HepG2 (cell line): ENCODE data around the gene HYI. TPM values are rescaled to one million over a fixed set of nuclear protein-coding genes. Genes with fewer than 3 reads are reported as not detected.

Experiments
- CREM ChIP-seq, 2 experiments: sonication (generic) in 1 of 2; formaldehyde crosslinking in 1 of 2; IDR thresholded peaks; 2 replicates each; pipeline versions ENCODE4 v1.4.0 to v1.6.1; 2016 to 2020; ENCODE audit warnings: antibody characterized with exemption in 1 of 2, mild to moderate bottlenecking in 1 of 2, missing genetic modification reagents in 1 of 2
- DNMT1 ChIP-seq: sonication (generic); formaldehyde crosslinking; IDR thresholded peaks from 2 replicates; pipeline ENCODE4 v1.5.1; 2020; ENCODE audit warnings: mild to moderate bottlenecking, missing genetic modification reagents
- FOXO1 ChIP-seq: sonication (generic); formaldehyde crosslinking; IDR thresholded peaks from 2 replicates; pipeline ENCODE4 v1.4.0; 2020; ENCODE audit warnings: missing genetic modification reagents
- FUBP1 ChIP-seq: sonication (generic); formaldehyde crosslinking; IDR thresholded peaks from 2 replicates; pipeline ENCODE4 v1.5.1; 2020; ENCODE audit warnings: missing genetic modification reagents, mild to moderate bottlenecking, borderline replicate concordance
- JARID2 ChIP-seq: sonication (generic); formaldehyde crosslinking; IDR thresholded peaks from 2 replicates; pipeline ENCODE4 v1.8.1; 2023; ENCODE audit warnings: missing genetic modification reagents, inconsistent platforms; ENCODE audit not compliant: insufficient replicate concordance
- MXI1 ChIP-seq: IDR thresholded peaks from 3 replicates; pipeline ENCODE4 v1.6.1; 2012; ENCODE audit warnings: low read depth, low read length, inconsistent platforms, borderline replicate concordance
- NFIB ChIP-seq: sonication (generic); formaldehyde crosslinking; IDR thresholded peaks from 2 replicates; pipeline ENCODE4 v1.9.0; 2021; ENCODE audit warnings: missing genetic modification reagents, mild to moderate bottlenecking, borderline replicate concordance
- PITX1 ChIP-seq: sonication (generic); formaldehyde crosslinking; IDR thresholded peaks from 2 replicates; pipeline ENCODE4 v1.5.1; 2020; ENCODE audit warnings: mild to moderate bottlenecking, missing genetic modification reagents
- SKIL ChIP-seq: sonication (generic); formaldehyde crosslinking; IDR thresholded peaks from 2 replicates; pipeline ENCODE4 v1.8.0; 2022; ENCODE audit warnings: missing genetic modification reagents, mild to moderate bottlenecking, moderate library complexity, borderline replicate concordance
- SRSF4 ChIP-seq: fragments of 200-400 bp; formaldehyde crosslinking; IDR thresholded peaks from one replicate; pipeline ENCODE4 v1.6.1; 2018; ENCODE audit warnings: mild to moderate bottlenecking, low read depth, low read length, moderate library complexity; ENCODE audit not compliant: poor library complexity, severe bottlenecking
- TFDP1 ChIP-seq: IDR thresholded peaks from 2 replicates; pipeline ENCODE4 v1.6.1; 2016; ENCODE audit warnings: missing compliant biosample characterization, missing genetic modification reagents, borderline replicate concordance
- ZBTB38 ChIP-seq: sonication (generic); formaldehyde crosslinking; IDR thresholded peaks from 2 replicates; pipeline ENCODE4 v1.5.1; 2020; ENCODE audit warnings: mild to moderate bottlenecking, missing genetic modification reagents
- ZNF333 ChIP-seq: sonication (generic); formaldehyde crosslinking; IDR thresholded peaks from 2 replicates; pipeline ENCODE4 v1.4.0; 2020; ENCODE audit warnings: mild to moderate bottlenecking, missing genetic modification reagents, borderline replicate concordance
- ZNF557 ChIP-seq: sonication (generic); formaldehyde crosslinking; IDR thresholded peaks from 2 replicates; pipeline ENCODE4 v1.4.0; 2020; ENCODE audit warnings: missing genetic modification reagents
- ZNF644 ChIP-seq: IDR thresholded peaks from 2 replicates; pipeline ENCODE4 v1.6.1; 2016; ENCODE audit warnings: low read depth
- ZNF646 ChIP-seq: sonication (generic); formaldehyde crosslinking; IDR thresholded peaks from 2 replicates; pipeline ENCODE4 v1.9.0; 2021; ENCODE audit warnings: mild to moderate bottlenecking, missing genetic modification reagents
- ZNF709 ChIP-seq: sonication (generic); formaldehyde crosslinking; IDR thresholded peaks from 2 replicates; pipeline ENCODE4 v1.5.0; 2020; ENCODE audit warnings: mild to moderate bottlenecking, missing genetic modification reagents
- polyA plus RNA-seq, 8 experiments: library from polyadenylated mRNA; depleted of rRNA in 3 of 8; stranded (reverse) in 7 of 8; unstranded in 1 of 8; fragments of >200 nt; fragmentation: Illumina TruSeq in 4 of 8; extraction: Trizol in 4 of 8; gene quantifications; 2 replicates each; pipeline versions ENCODE4 v1.2.1 to v1.2.3, GENCODE V29; 2011 to 2016; ENCODE audit warnings: low read depth in 4 of 8, missing spikeins in 1 of 8, mixed read lengths in 1 of 8; ENCODE audit not compliant: insufficient read depth in 1 of 8
- total RNA-seq, 5 experiments: library from RNA; depleted of rRNA; stranded (reverse); fragments of >200 nt; fragmentation: Illumina TruSeq; extraction: Trizol; gene quantifications; 2 replicates each; pipeline ENCODE4 v1.2.3, GENCODE V29; 2016; ENCODE audit warnings: low read depth in 1 of 5

The HYI gene
- total and polyA plus RNA-seq, 2 of the 13 experiments (the other 11 are each of a cell fraction or from before 2014, with no cell fraction given), result not detected

GRCh38 chr1:43465505-43466067 lies 11.9 kb upstream of the HYI start (continued):
- TF ChIP-seq ZNF709 (CRISPR knock-in tag), result no peak
- TF ChIP-seq TFDP1 (CRISPR knock-in tag), result no peak
- TF ChIP-seq ZNF557 (CRISPR knock-in tag), result no peak
- TF ChIP-seq ZNF646, result no peak
- no peak for TF ChIP-seq SKIL
- TF ChIP-seq PITX1, result peak; percentile 52; the same call in 1 of the 2 replicates
- TF ChIP-seq ZNF644, result peak; percentile 67; the same call in 1 of the 2 replicates
- TF ChIP-seq FUBP1 (CRISPR knock-in tag), result no peak
- no peak for TF ChIP-seq DNMT1 (CRISPR knock-in tag)
- no peak for TF ChIP-seq ZNF333 (CRISPR knock-in tag)
- TF ChIP-seq FOXO1 (CRISPR knock-in tag), result 0 out of 2 replicates have a peak, but pooled peaks have one; percentile 26
- peak; percentile 26; the same call in 1 of the 2 replicates for TF ChIP-seq CREM (IDR thresholded peaks at IDR 0.05)
- no peak for TF ChIP-seq CREM (CRISPR knock-in tag; IDR thresholded peaks at IDR 0.05)
- no peak for TF ChIP-seq MXI1
- TF ChIP-seq ZBTB38 (CRISPR knock-in tag), result no peak
- no peak for TF ChIP-seq NFIB
- no peak for TF ChIP-seq JARID2 (CRISPR knock-in tag)
- no peak for TF ChIP-seq SRSF4
